H1 (cell line): ENCODE data around the gene NCK2. TPM values are rescaled to one million over a fixed set of nuclear protein-coding genes. Genes with fewer than 3 reads are reported as not detected.

Source experiments
- CTCF ChIA-PET: fragments of 300-600 bp; sonication (Branson Sonifier 250); formaldehyde crosslinking; loops from one replicate; lab custom pipeline; 2021; ENCODE audit not compliant: partially characterized antibody; lab: Charles Lee
- POLR2A ChIA-PET: fragments of 300-600 bp; sonication (Branson Sonifier 250); formaldehyde crosslinking; loops from one replicate; lab custom pipeline; 2021; ENCODE audit warnings: inconsistent platforms; ENCODE audit not compliant: partially characterized antibody; lab: Charles Lee
- DNase-seq, 2 experiments: peaks; one replicate each; pipeline versions ENCODE4 v3.0.0 to v3.0.0-alpha.2; 2010 to 2022; ENCODE audit warnings: low spot score in 2 of 2, low read depth in 1 of 2, mixed read lengths in 1 of 2
- FAIRE-seq: peaks from 2 replicates; lab custom pipeline; 2011; peaks lifted over from hg19 to GRCh38; lab: Jason Lieb, UNC
- H2AFZ ChIP-seq: 2 replicates; pipeline ENCODE4 v1.8.1; 2012; ENCODE audit warnings: low read length, inconsistent platforms
- H2AK5ac ChIP-seq: 2 replicates; pipeline ENCODE4 v1.6.1; 2013; ENCODE audit warnings: low read depth, low read length
- H2BK120ac ChIP-seq: replicated peaks from 2 replicates; pipeline ENCODE3; 2013; ENCODE audit warnings: low read depth, low read length, inconsistent platforms
- H2BK12ac ChIP-seq: 2 replicates; pipeline ENCODE4 v1.6.1; 2013; ENCODE audit warnings: low read depth, low read length
- H2BK15ac ChIP-seq: 2 replicates; pipeline ENCODE4 v1.6.1; 2013; ENCODE audit warnings: low read length
- H2BK20ac ChIP-seq: 2 replicates; pipeline ENCODE4 v1.6.1; 2013; ENCODE audit warnings: low read length
- H2BK5ac ChIP-seq: 2 replicates; pipeline ENCODE4 v1.6.1; 2013; ENCODE audit warnings: low read depth, low read length
- H3K14ac ChIP-seq: 2 replicates; pipeline ENCODE4 v1.6.1; 2013; ENCODE audit warnings: inconsistent platforms; ENCODE audit not compliant: insufficient read length
- H3K18ac ChIP-seq: 2 replicates; pipeline ENCODE4 v1.6.1; 2013; ENCODE audit warnings: low read length; ENCODE audit errors: extremely low read depth
- H3K23ac ChIP-seq: 2 replicates; pipeline ENCODE4 v1.6.1; 2013; ENCODE audit warnings: inconsistent platforms; ENCODE audit not compliant: insufficient read length
- H3K23me2 ChIP-seq: 2 replicates; pipeline ENCODE4 v1.6.1; 2013; ENCODE audit warnings: low read depth, low read length
- H3K27ac ChIP-seq: 2 replicates; pipeline ENCODE4 v1.6.1; 2011; ENCODE audit warnings: low read depth, low read length, inconsistent platforms
- H3K27me3 ChIP-seq, 4 experiments: replicated peaks in 1 of 4; 1 replicate in 1 of 4; 2 replicates in 3 of 4; pipeline versions ENCODE4 v1.6.1 to v1.8.1; 2011 to 2013; ENCODE audit warnings: low read length in 3 of 4, mild to moderate bottlenecking in 3 of 4, inconsistent platforms in 2 of 4, mixed read lengths in 2 of 4, moderate library complexity in 1 of 4; ENCODE audit not compliant: control insufficient read depth in 3 of 4, insufficient read depth in 3 of 4; ENCODE audit errors: extremely low read depth in 1 of 4
- H3K36me3 ChIP-seq, 4 experiments: 2 replicates each; pipeline versions ENCODE4 v1.6.1 to v1.8.1; 2011 to 2013; ENCODE audit warnings: mild to moderate bottlenecking in 4 of 4, low read length in 3 of 4, moderate library complexity in 2 of 4, control low read depth in 1 of 4, inconsistent platforms in 1 of 4; ENCODE audit not compliant: insufficient read depth in 4 of 4, control insufficient read depth in 2 of 4
- H3K4ac ChIP-seq: replicated peaks from 2 replicates; pipeline ENCODE3; 2013; ENCODE audit warnings: low read length, low read depth, mixed read lengths, inconsistent platforms; ENCODE audit not compliant: insufficient read length
- H3K4me1 ChIP-seq, 4 experiments: replicated peaks in 1 of 4; 1 replicate in 1 of 4; 2 replicates in 3 of 4; pipeline versions ENCODE4 v1.6.1 to v1.8.1; 2011 to 2013; ENCODE audit warnings: low read length in 3 of 4, inconsistent platforms in 2 of 4, mixed read lengths in 1 of 4; ENCODE audit not compliant: insufficient read depth in 4 of 4, control insufficient read depth in 3 of 4
- H3K4me2 ChIP-seq, 2 experiments: 2 replicates each; pipeline versions ENCODE4 v1.6.1 to v1.8.1; 2011 to 2013; ENCODE audit warnings: low read depth in 2 of 2, low read length in 2 of 2, control low read depth in 1 of 2, inconsistent platforms in 1 of 2, mild to moderate bottlenecking in 1 of 2; ENCODE audit not compliant: insufficient read depth in 1 of 2
- H3K4me3 ChIP-seq, 4 experiments: fragments of 200-600, 300-600 bp in 1 of 4; sonication (generic), shearing (Covaris generic), sonication (Bioruptor Twin) in 1 of 4; 2 replicates each; pipeline versions ENCODE4 v1.5.1 to v1.8.1; 2011 to 2016; ENCODE audit warnings: low read length in 4 of 4, low read depth in 3 of 4, control low read depth in 2 of 4, inconsistent platforms in 2 of 4, mild to moderate bottlenecking in 2 of 4, mixed read lengths in 1 of 4, moderate library complexity in 1 of 4; ENCODE audit not compliant: insufficient read depth in 2 of 4; ENCODE audit errors: extremely low read depth in 1 of 4
- H3K56ac ChIP-seq: replicated peaks from 2 replicates; pipeline ENCODE3; 2013; ENCODE audit warnings: low read depth, mild to moderate bottlenecking, mixed read lengths, low read length, inconsistent platforms; ENCODE audit not compliant: insufficient read length
- H3K79me1 ChIP-seq: 2 replicates; pipeline ENCODE4 v1.6.1; 2013; ENCODE audit warnings: low read depth, low read length, control low read depth
- H3K79me2 ChIP-seq, 2 experiments: 2 replicates each; pipeline versions ENCODE4 v1.6.1 to v1.8.1; 2012 to 2013; ENCODE audit warnings: low read length in 2 of 2, mild to moderate bottlenecking in 2 of 2, inconsistent platforms in 1 of 2; ENCODE audit not compliant: insufficient read depth in 2 of 2, control insufficient read depth in 1 of 2
- H3K9ac ChIP-seq, 4 experiments: replicated peaks in 1 of 4; 1 replicate in 1 of 4; 2 replicates in 3 of 4; pipeline versions ENCODE4 v1.6.1 to v1.8.1; 2011 to 2013; ENCODE audit warnings: low read depth in 3 of 4, low read length in 3 of 4, control low read depth in 2 of 4, mild to moderate bottlenecking in 2 of 4, moderate library complexity in 2 of 4, inconsistent platforms in 1 of 4; ENCODE audit errors: extremely low read depth in 1 of 4
- H3K9me3 ChIP-seq, 2 experiments: 2 replicates each; pipeline versions ENCODE4 v1.6.1 to v1.8.1; 2012 to 2013; ENCODE audit warnings: mild to moderate bottlenecking in 2 of 2, moderate library complexity in 2 of 2, control low read depth in 1 of 2, inconsistent platforms in 1 of 2, low read depth in 1 of 2, low read length in 1 of 2, mixed read lengths in 1 of 2; ENCODE audit not compliant: insufficient read depth in 2 of 2
- H4K20me1 ChIP-seq, 2 experiments: replicated peaks in 1 of 2; 2 replicates each; pipeline versions ENCODE3 to v1.8.1; 2011 to 2013; ENCODE audit warnings: inconsistent platforms in 2 of 2, low read length in 2 of 2, mild to moderate bottlenecking in 1 of 2; ENCODE audit not compliant: insufficient read depth in 2 of 2, control insufficient read depth in 1 of 2
- H4K5ac ChIP-seq: 2 replicates; pipeline ENCODE4 v1.6.1; 2013; ENCODE audit warnings: low read length, low read depth, mixed read lengths, inconsistent platforms; ENCODE audit not compliant: insufficient read length
- H4K8ac ChIP-seq: 2 replicates; pipeline ENCODE4 v1.8.0; 2013; ENCODE audit warnings: mild to moderate bottlenecking, moderate library complexity, low read length, inconsistent platforms; ENCODE audit not compliant: insufficient read depth; ENCODE audit errors: extremely low read depth
- H4K91ac ChIP-seq: replicated peaks from 2 replicates; pipeline ENCODE3; 2013; ENCODE audit warnings: low read length, mixed read lengths, inconsistent platforms; ENCODE audit not compliant: insufficient read length
- EGR1 ChIP-seq: IDR thresholded peaks from 2 replicates; pipeline ENCODE4 v1.6.1; 2011; ENCODE audit warnings: low read depth, low read length, borderline replicate concordance
- EP300 ChIP-seq, 2 experiments: IDR thresholded peaks; 1 replicate in 1 of 2; 2 replicates in 1 of 2; pipeline ENCODE4 v1.6.1; 2011 to 2012; ENCODE audit warnings: low read depth in 2 of 2, low read length in 2 of 2, mild to moderate bottlenecking in 2 of 2, borderline replicate concordance in 1 of 2, inconsistent platforms in 1 of 2, moderate library complexity in 1 of 2
- JUN ChIP-seq: IDR thresholded peaks from 2 replicates; pipeline ENCODE4 v1.6.1; 2011; ENCODE audit warnings: low read depth, mild to moderate bottlenecking, improper control_type of control experiment, low read length
- RFX5 ChIP-seq: IDR thresholded peaks from 2 replicates; pipeline ENCODE4 v1.6.1; 2011; ENCODE audit warnings: low read depth, low read length, improper control_type of control experiment, borderline replicate concordance
- SIN3A ChIP-seq, 2 experiments: IDR thresholded peaks in 1 of 2; conservative IDR thresholded peaks in 1 of 2; 2 replicates each; pipeline ENCODE4 v1.6.1; 2011 to 2012; ENCODE audit warnings: low read length in 2 of 2, improper control_type of control experiment in 1 of 2, low read depth in 1 of 2, mild to moderate bottlenecking in 1 of 2
- SP1 ChIP-seq: IDR thresholded peaks from 2 replicates; pipeline ENCODE4 v1.6.1; 2011; ENCODE audit warnings: low read depth, low read length
- SRF ChIP-seq: IDR thresholded peaks from 2 replicates; pipeline ENCODE4 v1.6.1; 2011; ENCODE audit warnings: mild to moderate bottlenecking, low read depth, low read length, moderate library complexity
- TAF1 ChIP-seq: IDR thresholded peaks from 2 replicates; pipeline ENCODE4 v1.6.1; 2011; ENCODE audit warnings: mild to moderate bottlenecking, low read depth, low read length
- TBP ChIP-seq: IDR thresholded peaks from 2 replicates; pipeline ENCODE4 v1.6.1; 2011; ENCODE audit warnings: low read depth, low read length, improper control_type of control experiment
- TEAD4 ChIP-seq: IDR thresholded peaks from 2 replicates; pipeline ENCODE4 v1.6.1; 2012; ENCODE audit warnings: low read depth, low read length, inconsistent platforms, mixed read lengths
- ZNF274 ChIP-seq: IDR thresholded peaks from 2 replicates; pipeline ENCODE4 v1.7.0; 2012; ENCODE audit warnings: low read length, borderline replicate concordance; ENCODE audit errors: extremely low read depth
- WGBS, 2 experiments: shearing (Covaris generic) in 1 of 2; methylation state at CpG; one replicate each; pipeline versions ENCODE4 v1.1.6 to v1.1.7; 2013 to 2015; ENCODE audit warnings: low lambda C conversion rate in 2 of 2, mixed read lengths in 2 of 2, inconsistent platforms in 1 of 2, low coverage in 1 of 2, missing lambda C conversion rate in 1 of 2; ENCODE audit not compliant: insufficient replicate concordance in 2 of 2, insufficient coverage in 1 of 2, insufficient read length in 1 of 2; ENCODE audit errors: extremely low coverage in 1 of 2, missing lambda C conversion rate in 1 of 2; 5-methylcytosine and 5-hydroxymethylcytosine counted together
- polyA plus RNA-seq, 7 experiments: library from polyadenylated mRNA; depleted of rRNA in 3 of 7; stranded (reverse) in 5 of 7; unstranded in 2 of 7; fragments of >200 nt in 5 of 7; fragments of 200-250 nt in 2 of 7; gene quantifications; 1 replicate in 5 of 7; 2 replicates in 1 of 7; 4 replicates in 1 of 7; pipeline versions ENCODE4 v1.2.1 to v1.2.3, GENCODE V29; 2011 to 2013; ENCODE audit warnings: missing spikeins in 2 of 7, mixed read lengths in 2 of 7
- total RNA-seq: library from RNA; stranded (reverse); fragmentation: NEBNext Ultra II Directional; extraction: Animal tissue kit (Norgen Biotek cat#: 25700); gene quantifications from 2 replicates; pipeline ENCODE4 v1.2.1, GENCODE V29; 2021
- TF ChIP-seq, protein P1 (sequence below): IDR thresholded peaks from 2 replicates; pipeline ENCODE4 v1.6.1; 2012; ENCODE audit warnings: inconsistent platforms

The NCK2 gene
- total and polyA plus RNA-seq, 2 of the 8 experiments (the other 6 are each of a cell fraction or from before 2014, with no cell fraction given) = 30.3 to 65.7 TPM

DNA sequence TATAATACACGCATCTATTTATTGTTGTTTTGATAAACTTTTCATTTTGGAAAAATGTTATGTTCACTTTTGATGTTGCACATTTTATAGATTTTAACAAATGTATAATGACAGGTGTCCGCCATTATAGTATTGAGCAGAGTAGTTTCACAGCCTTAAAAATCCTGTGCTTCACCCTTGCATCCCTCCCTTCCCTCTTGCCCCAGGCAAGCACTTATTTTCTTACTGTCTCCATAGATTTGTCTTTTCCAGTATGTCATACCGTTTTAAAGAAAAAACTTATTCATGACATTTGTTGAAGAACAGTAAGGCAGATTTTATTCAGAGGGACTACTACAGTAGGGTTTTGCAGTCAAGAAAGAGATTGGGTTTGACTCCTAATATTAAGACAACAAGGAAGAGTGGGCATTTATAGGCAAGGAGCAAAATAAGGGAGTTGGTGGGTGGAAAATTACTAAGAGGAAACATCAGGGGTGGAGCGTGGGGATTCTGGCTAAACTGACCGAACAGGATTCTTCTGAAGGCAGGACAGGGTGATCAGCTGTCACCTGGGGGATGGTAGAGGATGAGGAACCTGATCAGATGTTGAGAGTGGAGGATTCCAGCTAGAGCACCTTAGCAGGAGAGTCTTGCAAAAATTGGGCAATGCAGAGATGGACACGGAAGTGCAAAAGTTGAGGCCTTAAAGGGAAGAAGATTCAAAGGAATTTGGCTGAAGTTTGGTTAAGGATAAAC, 108.8 kb downstream of the NCK2 start:
- Histone ChIP-seq H3K4me3 (no peak overlapping the region), H3K18ac (no peak overlapping the region), H2BK5ac (no peak overlapping the region), H4K91ac (no peak overlapping the region), H2BK120ac (no peak overlapping the region), H3K9ac (no peak overlapping the region), H3K4me2 (peak overlapping the region; percentile 29 to 45; a peak in 3 of 4 replicates), H3K14ac (no peak overlapping the region), H3K23ac (no peak overlapping the region), H2AFZ (no peak overlapping the region), H2BK12ac (no peak overlapping the region), H3K4me1 (peaks cover 0 to 16% (median 6%) of the 10 kb centered on the region in 4 experiments; a peak in 3 of 7 replicates), H4K8ac (no peak overlapping the region), H3K79me1 (no peaks in the 10 kb centered on the region), H2BK20ac (no peak overlapping the region), H3K4ac (no peak overlapping the region), H2AK5ac (no peak overlapping the region), H2BK15ac (no peak overlapping the region), H3K56ac (no peak overlapping the region), H3K9me3 (no peaks in the 10 kb centered on the region), H3K79me2 (peaks cover 0 to 37% of the 10 kb centered on the region in 2 experiments; a peak in 2 of 4 replicates), H3K23me2 (no peaks in the 10 kb centered on the region), H3K36me3 (peaks cover 0 to 2% (median 0%) of the 10 kb centered on the region in 4 experiments; a peak in 3 of 8 replicates), H3K27me3 (no peaks in the 10 kb centered on the region), H4K20me1 (peaks cover 4% of the 10 kb centered on the region in 2 experiments), H4K5ac (no peak overlapping the region), H3K27ac (no peak overlapping the region)
- no peak for FAIRE-seq
- WGBS, 2 experiments = 77% methylated on average over 6 of the region's 6 CpGs; no CpG with 5 or more reads in 1 of the 2 experiments
- DNase-seq = no peak
- ChIA-PET POLR2A (no interaction called here), CTCF (no interaction called here)
- TF ChIP-seq SRF = no peak
- TF ChIP-seq SIN3A (conservative IDR thresholded peaks at IDR 0.05 in 1 of 2, IDR thresholded peaks at IDR 0.05 in 1 of 2; ENCODE audit: low read depth in 1 of 2, low read length in 2 of 2) = 0 out of 4 replicates have a peak, but pooled peaks of 1 of the 2 experiments have one; percentile 36
- TF ChIP-seq JUN = no peak
- TF ChIP-seq, protein P1, sequence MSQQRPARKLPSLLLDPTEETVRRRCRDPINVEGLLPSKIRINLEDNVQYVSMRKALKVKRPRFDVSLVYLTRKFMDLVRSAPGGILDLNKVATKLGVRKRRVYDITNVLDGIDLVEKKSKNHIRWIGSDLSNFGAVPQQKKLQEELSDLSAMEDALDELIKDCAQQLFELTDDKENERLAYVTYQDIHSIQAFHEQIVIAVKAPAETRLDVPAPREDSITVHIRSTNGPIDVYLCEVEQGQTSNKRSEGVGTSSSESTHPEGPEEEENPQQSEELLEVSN = no peak
- TF ChIP-seq TEAD4 = no peak
- no peak for TF ChIP-seq EP300 (IDR thresholded peaks at IDR 0.05; ENCODE audit: borderline replicate concordance in 1 of 2, low read depth in 2 of 2, low read length in 2 of 2)
- TF ChIP-seq TBP = no peak
- no peak for TF ChIP-seq ZNF274
- no peak for TF ChIP-seq EGR1
- TF ChIP-seq SP1 = 0 out of 2 replicates have a peak, but pooled peaks have one; percentile 12
- no peak for TF ChIP-seq TAF1
- TF ChIP-seq RFX5 = no peak
